NCI-H69 (cell line): ENCODE results near the gene CLMN.
"Not testable (repeated sequence)": the region's sequence is repeated elsewhere in the genome, so short reads cannot be mapped to it uniquely, and the experiment has no call there.

Source experiments
- DNase-seq: peaks from one replicate; lab custom pipeline; 2025; lab: John Stamatoyannopoulos, UW

CLMN gene

DNA sequence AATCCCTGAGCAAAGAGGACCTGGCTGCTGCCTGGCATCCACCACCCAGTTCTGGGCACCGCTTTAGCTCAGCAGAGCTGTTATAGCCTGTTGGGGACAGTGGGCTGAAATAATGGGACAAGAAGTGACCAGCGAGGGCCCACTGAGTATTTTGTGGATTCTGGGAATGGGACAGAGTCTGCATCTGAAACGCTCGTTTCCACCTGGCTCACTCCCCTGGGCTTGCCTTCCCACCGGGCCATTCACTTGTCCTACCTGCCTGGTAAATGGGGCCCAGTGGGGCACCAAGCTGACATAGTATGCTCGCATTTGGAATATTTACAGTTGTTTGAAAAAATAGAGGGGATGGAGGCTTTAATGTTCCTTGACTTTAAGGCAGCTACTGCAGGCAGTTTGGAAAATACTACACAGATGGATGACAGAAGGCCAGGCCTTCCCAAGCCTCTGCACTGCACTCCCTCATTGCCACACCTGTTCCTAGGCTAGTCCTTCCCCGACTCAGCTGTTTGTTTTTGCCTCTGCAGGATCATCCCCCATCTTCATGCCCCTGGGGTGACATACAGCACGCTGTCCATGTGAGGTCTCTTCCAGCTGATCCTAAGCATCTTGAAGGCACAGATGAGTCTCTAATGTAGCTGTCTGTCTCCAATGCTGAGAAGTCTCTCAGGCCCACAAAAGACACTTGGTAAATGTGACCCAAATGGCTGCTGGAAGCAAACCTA, 101.1 kb downstream of the CLMN start:
- DNase-seq: no peak

- no peak for DNase-seq
Observed at GRCh38 chr14:95218006-95218405, 101.7 kb downstream of the CLMN start.

GRCh38 chr14:95217391-95217900, 102.3 kb downstream of the CLMN start:
- DNase-seq: no peak

DNA sequence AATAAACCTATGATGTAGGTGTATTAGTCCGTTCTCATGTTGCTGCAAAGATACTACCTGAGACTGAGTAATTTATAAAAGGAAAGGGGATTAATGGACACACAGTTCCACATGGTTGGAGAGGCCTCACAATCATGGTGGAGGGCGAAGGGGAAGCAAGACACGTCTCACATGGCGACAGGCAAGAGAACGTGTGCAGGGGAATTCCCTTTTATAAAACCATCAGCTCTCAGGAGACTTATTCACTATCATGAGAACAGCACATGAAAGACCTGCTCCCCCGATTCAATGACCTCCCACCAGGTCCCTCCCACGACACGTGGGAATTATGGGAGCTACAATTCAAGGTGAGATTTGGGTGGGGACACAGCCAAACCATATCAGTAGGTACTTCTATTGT, 103.7 kb downstream of the CLMN start:
- DNase-seq: no peak

GRCh38 chr14:95215094-95215725, 104.5 kb downstream of the CLMN start:
- no peak for DNase-seq

DNA sequence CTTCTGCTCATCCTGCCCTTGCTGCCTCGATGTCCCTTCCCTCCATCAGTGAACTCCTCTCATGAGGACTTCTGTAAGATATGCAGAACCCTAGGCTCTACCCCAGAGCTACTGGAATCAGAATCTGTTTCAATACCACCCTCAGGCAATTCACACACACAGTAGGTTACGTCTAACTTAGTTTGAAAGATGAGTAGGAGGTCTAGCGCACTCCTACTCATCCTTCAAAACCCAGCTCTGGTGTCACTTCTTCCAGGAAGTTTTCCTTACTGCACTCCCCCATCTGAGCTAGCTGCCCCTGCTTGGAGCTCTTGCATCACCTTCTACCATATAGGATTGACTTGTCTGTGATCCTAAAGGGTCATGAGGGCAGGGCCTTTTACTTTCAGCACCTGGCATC, 105.9 kb downstream of the CLMN start:
- DNase-seq: no peak

GRCh38 chr14:95211721-95212504, 107.8 kb downstream of the CLMN start:
- DNase-seq: no peak

DNA sequence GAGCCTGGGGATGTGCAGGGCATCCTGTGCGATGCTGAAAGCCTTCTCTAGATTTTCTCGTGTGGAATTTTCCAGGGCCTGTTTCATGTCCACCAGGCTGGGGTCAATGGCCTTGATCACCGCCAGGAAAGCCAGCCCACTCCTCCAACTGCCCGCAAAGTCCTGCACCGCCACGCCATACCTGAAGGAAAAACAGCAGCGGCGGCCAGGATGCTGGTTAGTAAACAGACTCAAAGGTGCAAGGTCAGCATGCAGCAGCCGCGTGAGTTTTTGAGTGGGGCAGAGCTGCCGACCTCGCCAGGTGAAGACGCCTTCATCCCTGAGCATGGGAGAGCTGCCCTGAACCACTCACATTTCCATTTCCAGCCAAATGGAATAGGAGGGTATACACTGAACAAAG, 109.0 kb downstream of the CLMN start:
- no peak for DNase-seq

DNA sequence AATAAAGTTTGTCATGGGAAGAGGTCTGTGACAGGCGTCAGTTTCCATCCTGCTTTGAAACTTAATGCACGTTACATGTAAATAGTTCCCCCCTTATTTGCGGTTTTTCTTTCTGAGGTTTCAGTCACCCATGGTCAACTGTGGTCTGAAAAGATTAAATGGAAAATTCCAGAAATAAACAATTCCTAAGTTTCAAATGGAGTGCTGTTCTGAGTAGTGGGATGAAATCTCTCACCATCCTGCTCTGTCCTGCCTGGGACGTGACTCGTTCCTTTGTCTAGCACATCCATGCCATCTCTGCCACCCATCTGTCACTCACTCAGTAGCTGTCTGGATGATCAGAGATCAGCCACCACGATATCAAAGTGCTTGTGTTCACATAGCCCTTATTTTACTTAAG, 111.1 kb downstream of the CLMN start:
- DNase-seq: no peak

GRCh38 chr14:95207475-95208233, 112.1 kb downstream of the CLMN start:
- DNase-seq: no peak

DNA sequence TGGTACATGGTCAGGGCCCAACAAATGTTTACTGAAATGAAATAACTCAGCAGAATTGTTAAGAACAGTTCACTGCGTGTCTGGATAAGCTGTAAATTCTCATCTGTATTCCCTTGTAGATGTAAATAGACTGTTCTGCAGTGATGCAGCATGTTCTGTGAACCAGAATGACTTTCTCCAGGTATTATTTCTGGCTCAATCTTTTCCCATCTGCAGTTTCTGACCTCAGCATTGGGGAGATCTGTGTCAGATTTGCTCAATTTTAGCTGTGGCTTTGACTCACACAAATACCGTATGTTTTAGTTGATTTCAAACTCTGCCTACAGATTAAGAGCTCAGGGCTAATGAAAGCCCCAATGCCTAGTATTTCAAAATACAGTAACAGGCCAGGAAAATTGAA, 113.2 kb downstream of the CLMN start:
- no peak for DNase-seq

DNA sequence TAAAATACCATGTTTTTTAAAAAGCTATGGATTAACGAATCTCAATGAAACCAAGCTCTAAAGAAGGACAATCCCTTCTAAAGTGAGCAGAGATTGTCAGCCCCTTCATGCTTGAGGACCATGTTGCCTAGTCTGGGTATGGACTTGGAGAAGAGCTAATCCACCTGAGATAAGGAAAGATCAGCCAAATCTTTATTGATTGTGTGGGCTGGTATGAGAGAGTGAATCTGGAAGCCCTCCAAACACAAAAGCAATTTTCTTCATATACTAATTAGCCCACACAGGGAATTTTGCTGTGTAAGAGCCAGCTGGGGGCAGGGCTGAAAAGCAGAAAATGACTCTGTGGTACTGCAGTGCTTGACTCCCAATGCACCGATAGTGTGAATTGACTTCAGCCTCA, 115.0 kb downstream of the CLMN start:
- no peak for DNase-seq

DNA sequence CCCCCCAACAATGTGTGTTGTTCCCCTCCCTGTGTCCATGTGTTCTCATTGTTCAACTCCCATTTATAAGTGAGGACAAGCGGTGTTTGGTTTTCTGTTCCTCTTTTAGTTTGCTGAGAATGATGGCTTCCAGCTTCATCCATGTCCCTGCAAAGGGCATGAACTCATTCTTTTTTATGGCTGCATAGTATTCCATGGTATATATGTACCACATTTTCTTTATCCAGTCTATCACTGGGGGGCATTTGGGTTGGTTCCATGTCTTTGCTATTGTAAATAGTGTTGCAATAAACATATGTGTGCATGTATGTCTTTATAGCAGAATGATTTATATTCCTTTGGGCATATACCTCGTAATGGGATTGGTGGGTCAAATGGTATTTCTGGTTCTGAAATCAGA, 118.0 kb downstream of the CLMN start:
- not testable (repeated sequence) for DNase-seq

DNA sequence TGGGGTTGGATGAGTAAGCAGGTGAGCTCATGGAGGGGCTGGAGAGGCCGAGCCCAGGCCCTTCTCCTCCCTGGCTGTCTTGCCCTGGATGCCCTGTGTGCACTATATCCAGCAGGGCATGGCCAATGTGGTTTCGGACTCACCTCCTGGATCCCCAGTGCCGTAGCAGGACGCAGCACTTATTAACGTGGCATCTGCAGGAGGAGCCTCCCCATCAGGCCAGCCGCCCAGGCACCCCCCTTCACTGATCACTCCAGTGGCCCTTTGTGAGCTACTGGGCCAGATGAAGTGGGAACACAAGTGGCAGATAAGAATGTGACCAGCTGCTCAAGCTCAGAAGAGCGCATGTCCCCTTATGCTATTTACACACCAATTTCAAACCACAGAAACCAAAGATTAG, 119.3 kb downstream of the CLMN start:
- no peak for DNase-seq

DNA sequence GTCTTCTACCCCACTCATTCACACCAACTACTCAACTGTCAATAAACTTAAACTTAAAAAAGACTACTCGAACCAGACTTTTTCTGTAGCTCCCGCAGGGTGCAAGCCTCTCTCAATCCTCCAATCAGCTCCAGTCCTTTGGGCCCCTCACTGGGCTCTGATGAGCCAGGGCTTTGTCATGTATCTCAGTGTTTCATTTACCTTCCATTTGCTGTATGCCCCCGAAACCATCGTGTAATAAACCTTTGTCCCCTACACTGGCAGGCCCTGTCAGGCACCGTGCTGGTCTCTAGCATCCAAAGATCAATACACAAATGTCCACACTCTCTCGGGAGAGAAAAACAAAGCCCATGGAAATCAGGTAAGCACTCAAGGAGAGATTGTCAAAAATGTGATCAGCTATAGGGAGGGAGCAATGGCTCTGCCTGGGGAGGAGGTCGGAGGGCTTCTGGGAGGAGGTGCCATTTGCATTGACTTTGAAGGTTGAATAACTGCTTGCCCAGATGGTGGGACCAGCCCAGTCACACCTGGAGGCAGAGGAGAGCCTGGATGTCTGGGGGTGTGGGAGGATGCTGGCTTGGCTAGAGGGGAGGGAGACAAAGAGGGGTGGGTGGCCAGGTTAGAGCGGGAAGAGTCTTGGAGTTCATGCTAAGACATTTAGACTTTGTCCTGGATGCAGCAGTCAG, 120.3 kb downstream of the CLMN start:
- no peak for DNase-seq

DNA sequence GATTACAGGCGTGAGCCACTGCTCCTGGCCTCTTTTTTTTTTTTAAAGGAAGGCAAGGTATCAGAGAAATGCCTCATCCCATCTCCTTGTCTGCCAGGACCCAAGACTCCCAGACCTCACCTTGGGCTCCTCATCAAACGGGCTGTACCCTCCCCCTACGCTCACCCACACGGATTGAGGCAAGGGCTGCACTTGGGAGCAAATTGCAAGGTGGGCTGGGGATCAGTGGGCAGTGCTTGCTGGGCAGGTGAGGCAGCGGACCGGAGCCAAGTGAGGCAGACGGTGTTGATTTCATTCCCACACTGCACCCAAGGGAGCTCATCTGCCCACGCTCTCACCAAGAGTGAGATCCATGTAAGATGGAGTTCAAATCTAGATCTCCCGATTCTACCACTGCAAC, 121.4 kb downstream of the CLMN start:
- DNase-seq: no peak

- DNase-seq: no peak
Observed at GRCh38 chr14:95197551-95197950, 122.2 kb downstream of the CLMN start.

- no peak for DNase-seq
Observed at GRCh38 chr14:95196826-95197545, 122.7 kb downstream of the CLMN start.

DNA sequence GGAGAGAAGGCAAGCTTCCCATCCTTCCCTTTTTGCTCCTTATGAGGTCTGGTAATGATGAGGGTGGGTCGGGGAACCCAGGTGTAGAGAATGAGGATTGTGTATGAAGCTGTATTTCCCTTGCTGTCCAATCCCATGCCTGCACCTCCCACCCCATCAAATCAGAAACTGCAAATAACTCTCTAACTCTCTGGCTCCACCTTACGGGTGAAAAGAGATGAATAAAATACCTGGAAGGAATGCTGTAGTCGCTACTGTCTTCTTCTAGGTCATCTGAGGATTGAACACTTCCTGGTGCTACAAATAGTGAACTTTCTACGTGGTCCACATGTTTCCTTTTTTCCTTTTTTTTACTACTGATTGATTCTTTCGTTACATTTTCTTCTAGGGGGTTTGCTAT, 123.4 kb downstream of the CLMN start:
- DNase-seq: peak; percentile 59

DNA sequence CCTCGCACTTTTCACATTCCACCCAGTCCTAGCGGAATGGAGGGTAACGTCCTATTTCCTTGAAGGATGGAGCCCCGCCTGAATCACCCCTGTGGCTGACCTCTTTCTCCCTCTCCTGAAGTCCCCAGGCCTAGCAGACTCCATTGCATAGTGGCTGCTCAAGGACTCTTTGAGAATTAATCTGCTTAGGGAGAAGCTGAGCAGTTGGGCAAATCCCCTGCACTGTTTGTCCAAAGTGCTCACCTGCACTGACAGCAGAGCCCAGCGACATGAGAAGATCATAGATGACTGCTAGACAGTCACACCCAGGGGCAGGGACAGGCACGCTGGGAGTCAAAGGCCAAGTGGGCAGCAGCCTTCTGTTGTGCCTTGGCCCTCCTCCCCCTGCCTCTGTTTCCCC, 124.7 kb downstream of the CLMN start:
- no peak for DNase-seq

DNA sequence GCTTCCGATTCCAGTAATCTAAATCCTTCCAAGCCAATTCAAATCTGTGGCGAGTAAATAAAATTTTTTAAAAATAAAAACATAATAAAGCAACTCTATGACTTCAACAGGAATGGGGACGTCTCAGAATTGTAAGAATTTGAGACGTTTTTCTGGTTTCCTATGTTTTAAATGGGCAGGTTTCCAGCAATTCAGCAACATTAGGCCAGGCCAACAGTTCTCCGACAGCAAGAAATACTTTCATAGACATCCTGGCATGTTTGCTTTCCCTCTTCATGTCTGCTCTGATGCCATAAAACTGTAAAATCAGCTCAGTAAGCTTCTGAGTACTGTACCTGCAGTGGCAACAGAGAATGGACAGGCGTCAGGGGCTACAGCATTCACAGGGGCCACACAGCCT, 126.6 kb downstream of the CLMN start:
- DNase-seq: no peak
